GM12892 (cell line): ENCODE data around the gene STK40.

Source experiments
- POLR2A ChIP-seq: IDR thresholded peaks from 2 replicates; pipeline ENCODE4 v1.6.1; 2011; ENCODE audit warnings: low read depth, low read length, control low read depth
- POLR2AphosphoS5 ChIP-seq: IDR thresholded peaks from 2 replicates; pipeline ENCODE4 v1.6.1; 2011; ENCODE audit warnings: low read depth, low read length, control low read depth
- TAF1 ChIP-seq: IDR thresholded peaks from 2 replicates; pipeline ENCODE4 v1.6.1; 2011; ENCODE audit warnings: low read depth, mild to moderate bottlenecking, control low read depth, low read length, borderline replicate concordance

DNA sequence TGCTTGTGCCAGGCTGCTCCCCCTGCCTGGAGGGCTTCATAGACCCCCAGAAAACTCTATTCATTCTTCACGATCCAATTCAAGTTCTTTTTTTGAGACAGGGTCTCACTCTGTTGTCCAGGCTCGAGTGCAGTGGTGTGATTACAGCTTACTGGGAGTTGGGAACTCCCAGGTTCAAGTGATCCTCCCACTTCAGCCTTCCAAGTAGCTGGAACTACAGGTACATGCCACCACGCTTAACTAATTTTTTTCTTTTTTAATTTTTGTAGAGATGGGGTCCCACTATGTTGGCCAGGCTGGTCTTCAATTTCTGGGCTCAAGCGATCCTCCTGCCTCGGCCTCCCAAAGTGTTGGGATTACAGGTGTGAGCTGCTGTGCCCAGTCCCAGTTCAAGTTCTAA is 4.3 kb downstream of the STK40 start:
- TF ChIP-seq POLR2A (no peak), POLR2AphosphoS5 (no peak), TAF1 (no peak)
